AG10803 (cell line): ENCODE results near the gene PEX11G.

Experiments used
- DNase-seq: peaks from one replicate; pipeline ENCODE4 v3.0.0; 2010; ENCODE audit warnings: low read depth
- H3K4me3 ChIP-seq: 2 replicates; pipeline ENCODE4 v1.5.1; 2011; ENCODE audit warnings: mild to moderate bottlenecking, low read length, control low read depth
- CTCF ChIP-seq: conservative IDR thresholded peaks from 2 replicates; pipeline ENCODE4 v1.5.1; 2011; ENCODE audit warnings: mild to moderate bottlenecking, low read length, control low read depth, inconsistent platforms

Gene PEX11G

GRCh38 chr19:7519361-7520130 is 30.7 kb upstream of the PEX11G start:
- no peak for DNase-seq
- TF ChIP-seq CTCF, result no peak
- H3K4me3 ChIP-seq, result no peak overlapping the region

- no peak for TF ChIP-seq CTCF
- no peak for DNase-seq
- H3K4me3 ChIP-seq, result peak overlapping the region; percentile 68
Measured at GRCh38 chr19:7516878-7517277, 28.0 kb upstream of the PEX11G start.

GRCh38 chr19:7516333-7516732 is 27.5 kb upstream of the PEX11G start:
- no peak for DNase-seq
- no peak for TF ChIP-seq CTCF
- peak overlapping the region; percentile 68 for H3K4me3 ChIP-seq

- peak; percentile 72 for DNase-seq
- H3K4me3 ChIP-seq, result peak within 1 kb of the TSS; percentile 68
- no peak for TF ChIP-seq CTCF
Measured at GRCh38 chr19:7515645-7516151, 26.9 kb upstream of the PEX11G start, which contains the start of gene ZNF358. TSS of gene ZNF358 (plus strand) at chr19:7516103. CDS start at chr19:7519243, 3,140 bp downstream.

GRCh38 chr19:7515110-7515644 is 26.3 kb upstream of the PEX11G start:
- DNase-seq, result peak; percentile 12
- H3K4me3 ChIP-seq, result peak overlapping the region; percentile 64

GRCh38 chr19:7513809-7514642 is 25.2 kb upstream of the PEX11G start:
- no peak for TF ChIP-seq CTCF
- DNase-seq, result no peak
- no peak overlapping the region for H3K4me3 ChIP-seq

More at GRCh38 chr19:7515110-7515644, 26.3 kb upstream of the PEX11G start:
- no peak for TF ChIP-seq CTCF
